Measurements from ENCODE around the gene ARAP2.

DNA sequence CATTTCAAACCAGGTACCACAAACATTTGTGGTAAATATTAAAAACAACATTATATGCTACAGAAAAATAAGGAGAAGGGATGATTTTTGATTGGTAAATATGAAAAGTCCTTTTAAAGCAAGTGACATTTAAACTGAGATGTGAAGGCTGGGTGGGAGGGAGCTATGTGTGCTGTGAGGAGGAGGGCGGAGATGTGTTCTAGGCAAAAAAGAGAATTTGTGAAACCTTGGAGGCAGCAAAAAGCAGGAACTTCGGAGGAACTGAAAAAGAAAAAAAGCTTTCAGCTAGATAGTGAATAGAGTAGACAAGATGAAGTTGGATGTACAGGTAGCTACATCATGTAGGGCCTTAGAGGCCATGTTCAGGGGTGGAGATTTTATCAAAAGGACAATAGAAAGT is 10.1 kb upstream of the ARAP2 start:
- TF ChIP-seq, protein P1, sequence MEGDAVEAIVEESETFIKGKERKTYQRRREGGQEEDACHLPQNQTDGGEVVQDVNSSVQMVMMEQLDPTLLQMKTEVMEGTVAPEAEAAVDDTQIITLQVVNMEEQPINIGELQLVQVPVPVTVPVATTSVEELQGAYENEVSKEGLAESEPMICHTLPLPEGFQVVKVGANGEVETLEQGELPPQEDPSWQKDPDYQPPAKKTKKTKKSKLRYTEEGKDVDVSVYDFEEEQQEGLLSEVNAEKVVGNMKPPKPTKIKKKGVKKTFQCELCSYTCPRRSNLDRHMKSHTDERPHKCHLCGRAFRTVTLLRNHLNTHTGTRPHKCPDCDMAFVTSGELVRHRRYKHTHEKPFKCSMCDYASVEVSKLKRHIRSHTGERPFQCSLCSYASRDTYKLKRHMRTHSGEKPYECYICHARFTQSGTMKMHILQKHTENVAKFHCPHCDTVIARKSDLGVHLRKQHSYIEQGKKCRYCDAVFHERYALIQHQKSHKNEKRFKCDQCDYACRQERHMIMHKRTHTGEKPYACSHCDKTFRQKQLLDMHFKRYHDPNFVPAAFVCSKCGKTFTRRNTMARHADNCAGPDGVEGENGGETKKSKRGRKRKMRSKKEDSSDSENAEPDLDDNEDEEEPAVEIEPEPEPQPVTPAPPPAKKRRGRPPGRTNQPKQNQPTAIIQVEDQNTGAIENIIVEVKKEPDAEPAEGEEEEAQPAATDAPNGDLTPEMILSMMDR (IDR thresholded peaks at IDR 0.05; ENCODE audit: poor library complexity), result no peak
- TF ChIP-seq EZH2phosphoT487 (IDR thresholded peaks at IDR 0.05; ENCODE audit: low read depth, severe bottlenecking, unreplicated experiment) (no peak), EZH2 (IDR thresholded peaks at IDR 0.05; ENCODE audit: borderline replicate concordance) (no peak)
